H1 (cell line): Measurements from ENCODE around the gene DUOXA1.

Experiments used
- CTCF ChIP-seq, 3 experiments: IDR thresholded peaks; 1 replicate in 2 of 3; 2 replicates in 1 of 3; pipeline versions ENCODE4 v1.5.1 to v1.6.1; 2011; ENCODE audit warnings: low read length in 3 of 3, mild to moderate bottlenecking in 3 of 3, inconsistent platforms in 2 of 3, low read depth in 1 of 3, moderate library complexity in 1 of 3; ENCODE audit not compliant: insufficient read depth in 1 of 3; ENCODE audit errors: control extremely low read depth in 1 of 3
- GABPA ChIP-seq: IDR thresholded peaks from 2 replicates; pipeline ENCODE4 v1.6.1; 2011; ENCODE audit warnings: mild to moderate bottlenecking, low read length, moderate library complexity, borderline replicate concordance; ENCODE audit not compliant: insufficient read depth
- HDAC2 ChIP-seq, 2 experiments: fragments of 300-600 bp in 1 of 2; sonication (generic) in 1 of 2; IDR thresholded peaks; 2 replicates each; pipeline ENCODE4 v1.6.1; 2011 to 2012; ENCODE audit warnings: low read depth in 2 of 2, low read length in 2 of 2, mild to moderate bottlenecking in 2 of 2, moderate library complexity in 2 of 2, borderline replicate concordance in 1 of 2, inconsistent platforms in 1 of 2
- HDAC6 ChIP-seq: IDR thresholded peaks from one replicate; pipeline ENCODE4 v1.7.1; 2012; ENCODE audit warnings: low read depth, mild to moderate bottlenecking, inconsistent platforms, low read length, moderate library complexity
- KDM1A ChIP-seq: fragments of 200-600, 300-600 bp; sonication (generic); IDR thresholded peaks from 2 replicates; pipeline ENCODE4 v1.7.1; 2016; ENCODE audit warnings: mild to moderate bottlenecking, low read length, borderline replicate concordance
- KDM5A ChIP-seq: fragments of 200-600 bp; IDR thresholded peaks from 2 replicates; pipeline ENCODE4 v1.7.1; 2012; ENCODE audit warnings: mild to moderate bottlenecking, low read length, inconsistent platforms, mixed read lengths
- MAX ChIP-seq: IDR thresholded peaks from 2 replicates; pipeline ENCODE4 v1.6.1; 2012; ENCODE audit warnings: inconsistent platforms
- POLR2A ChIP-seq, 2 experiments: IDR thresholded peaks; 1 replicate in 1 of 2; 2 replicates in 1 of 2; pipeline ENCODE4 v1.6.1; 2011; ENCODE audit warnings: low read depth in 2 of 2, low read length in 2 of 2, mild to moderate bottlenecking in 2 of 2; ENCODE audit errors: control extremely low read depth in 1 of 2
- POLR2AphosphoS5 ChIP-seq: IDR thresholded peaks from 2 replicates; pipeline ENCODE4 v1.6.1; 2011; ENCODE audit warnings: low read depth, low read length
- RNF2 ChIP-seq: fragments of 200-900, 300-1000 bp; sonication (generic); IDR thresholded peaks from 2 replicates; pipeline ENCODE4 v1.7.1; 2016; ENCODE audit warnings: borderline replicate concordance, low read depth, mild to moderate bottlenecking, antibody characterized with exemption, low read length; ENCODE audit not compliant: poor library complexity, severe bottlenecking; ENCODE audit errors: missing control alignments
- RXRA ChIP-seq: IDR thresholded peaks from 2 replicates; pipeline ENCODE4 v1.6.1; 2011; ENCODE audit warnings: low read depth, mild to moderate bottlenecking, low read length, moderate library complexity; ENCODE audit not compliant: insufficient read depth
- SP1 ChIP-seq: IDR thresholded peaks from 2 replicates; pipeline ENCODE4 v1.6.1; 2011; ENCODE audit warnings: low read depth, low read length
- TAF1 ChIP-seq: IDR thresholded peaks from 2 replicates; pipeline ENCODE4 v1.6.1; 2011; ENCODE audit warnings: mild to moderate bottlenecking, low read depth, low read length
- TF ChIP-seq, protein P1 (sequence below): IDR thresholded peaks from 2 replicates; pipeline ENCODE4 v1.6.1; 2011; ENCODE audit warnings: low read depth, mild to moderate bottlenecking, low read length; ENCODE audit not compliant: insufficient read depth

DNA sequence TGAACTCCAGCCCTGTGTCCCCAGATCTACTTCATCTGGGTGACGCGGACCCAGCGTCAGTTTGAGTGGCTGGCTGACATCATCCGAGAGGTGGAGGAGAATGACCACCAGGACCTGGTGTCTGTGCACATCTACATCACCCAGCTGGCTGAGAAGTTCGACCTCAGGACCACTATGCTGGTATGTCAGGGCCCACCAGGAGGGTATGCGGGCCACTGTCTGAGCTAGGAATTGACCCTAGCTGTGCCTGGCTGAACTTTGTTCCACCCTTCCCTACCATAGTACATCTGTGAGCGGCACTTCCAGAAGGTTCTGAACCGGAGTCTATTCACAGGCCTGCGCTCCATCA lies 33.8 kb upstream of the DUOXA1 start:
- TF ChIP-seq TAF1: no peak
- no peak for TF ChIP-seq KDM5A
- no peak for TF ChIP-seq HDAC6
- TF ChIP-seq POLR2AphosphoS5: no peak
- TF ChIP-seq, protein P1, sequence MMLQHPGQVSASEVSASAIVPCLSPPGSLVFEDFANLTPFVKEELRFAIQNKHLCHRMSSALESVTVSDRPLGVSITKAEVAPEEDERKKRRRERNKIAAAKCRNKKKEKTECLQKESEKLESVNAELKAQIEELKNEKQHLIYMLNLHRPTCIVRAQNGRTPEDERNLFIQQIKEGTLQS: no peak
- TF ChIP-seq CTCF (IDR thresholded peaks at IDR 0.05; ENCODE audit: control extremely low read depth in 1 of 3, insufficient read depth in 1 of 3, low read depth in 1 of 3, low read length in 3 of 3): no peak
- no peak for TF ChIP-seq KDM1A
- TF ChIP-seq MAX: no peak
- TF ChIP-seq HDAC2 (IDR thresholded peaks at IDR 0.05; ENCODE audit: borderline replicate concordance in 1 of 2, low read depth in 2 of 2, low read length in 2 of 2): no peak
- no peak for TF ChIP-seq RXRA
- TF ChIP-seq POLR2A (IDR thresholded peaks at IDR 0.05; ENCODE audit: control extremely low read depth in 1 of 2, low read depth in 2 of 2, low read length in 2 of 2): no peak
- TF ChIP-seq GABPA: no peak
- no peak for TF ChIP-seq RNF2
- TF ChIP-seq SP1: no peak
